CD4-positive, alpha-beta T cell treated with Interleukin-4 for 4 hours (primary cell): Measurements from ENCODE around the gene TMEM207.

Experiments used
- DNase-seq: peaks from one replicate; pipeline ENCODE4 v3.0.0-alpha.2; 2020

Gene TMEM207

GRCh38 chr3:190382082-190382481 lies 67.6 kb downstream of the TMEM207 start:
- no peak for DNase-seq

- DNase-seq = no peak
These were observed 68.3 kb downstream of the TMEM207 start for GRCh38 chr3:190381441-190381840.

- no peak for DNase-seq
These were observed 69.5 kb downstream of the TMEM207 start for GRCh38 chr3:190380184-190380583.
